Activated T-cell treated with anti-CD3 and anti-CD28 coated beads, Interleukin-2, amount 50 U/mL, for 72 hours (primary cell): Measurements from ENCODE around the gene LEO1. TPM values are rescaled to one million over a fixed set of nuclear protein-coding genes. Genes with fewer than 3 reads are reported as not detected.

ENCODE experiments used
- ATAC-seq, 2 donors: fragments of 150-1000 bp; cut with Tn5 transposase; replicated peaks in 1 of 2; 2 replicates each; pipeline ENCODE4 v1.10.0; 2021; ENCODE audit warnings: moderate library complexity in 2 of 2, mild to moderate bottlenecking in 1 of 2
- DNase-seq, 2 donors: peaks; one replicate each; pipeline ENCODE4 v3.0.0; 2021 to 2022; ENCODE audit warnings: mixed read lengths in 1 of 2
- H3K27ac Mint-ChIP-seq: one replicate; pipeline ENCODE4 v1.8.0; 2022; ENCODE audit warnings: mild to moderate bottlenecking, moderate library complexity, mixed read lengths
- H3K27me3 Mint-ChIP-seq: one replicate; pipeline ENCODE4 v1.8.0; 2022; ENCODE audit warnings: low read depth, mixed read lengths
- H3K36me3 Mint-ChIP-seq, 2 donors: one replicate each; pipeline ENCODE4 v1.8.0; 2022; ENCODE audit warnings: mixed read lengths in 2 of 2, mild to moderate bottlenecking in 1 of 2; ENCODE audit not compliant: insufficient read depth in 2 of 2
- H3K4me1 Mint-ChIP-seq: one replicate; pipeline ENCODE4 v1.8.0; 2022; ENCODE audit warnings: low read depth, mixed read lengths
- H3K4me3 Mint-ChIP-seq, 2 donors: one replicate each; pipeline ENCODE4 v1.8.0; 2022; ENCODE audit warnings: mild to moderate bottlenecking in 2 of 2, mixed read lengths in 2 of 2, moderate library complexity in 2 of 2
- H3K9me3 Mint-ChIP-seq, 2 donors: one replicate each; pipeline ENCODE4 v1.8.0; 2022; ENCODE audit warnings: mixed read lengths in 2 of 2
- total RNA-seq, 2 donors: library from RNA; stranded (reverse); gene quantifications; one replicate each; pipeline ENCODE4 v1.2.3, GENCODE V29; 2022

The LEO1 gene
- total RNA-seq, 2 donors from 2014 or later: 21.4 to 22.7 TPM

DNA sequence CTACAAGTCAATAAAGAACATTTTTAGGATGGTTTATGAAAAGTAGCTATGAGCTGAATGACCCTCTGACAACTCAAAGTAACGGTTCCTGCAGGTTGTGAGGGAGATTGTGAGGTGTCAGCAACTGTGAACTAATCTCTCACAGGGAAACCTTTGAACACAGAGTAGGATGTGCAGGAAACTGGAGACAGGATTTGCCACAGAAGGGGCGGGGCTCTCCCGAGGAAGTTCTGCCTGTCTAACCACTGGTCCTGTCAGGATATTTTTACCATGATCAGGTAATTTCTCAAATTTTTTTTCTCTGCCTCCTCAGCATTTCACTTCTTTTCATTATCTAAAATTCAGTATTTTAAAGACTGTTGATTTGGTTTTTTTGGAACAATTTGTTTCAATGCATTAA lies 33.3 kb downstream of the LEO1 start:
- Mint-ChIP-seq H3K27me3 (no peaks in the 10 kb centered on the region), H3K36me3 (peaks cover 3 to 13% of the 10 kb centered on the region in 2 donors), H3K4me3 (no peak overlapping the region), H3K9me3 (no peaks in the 10 kb centered on the region), H3K4me1 (no peaks in the 10 kb centered on the region), H3K27ac (peak overlapping the region; percentile 39)
- DNase-seq (no peak), ATAC-seq (no peak)

DNA sequence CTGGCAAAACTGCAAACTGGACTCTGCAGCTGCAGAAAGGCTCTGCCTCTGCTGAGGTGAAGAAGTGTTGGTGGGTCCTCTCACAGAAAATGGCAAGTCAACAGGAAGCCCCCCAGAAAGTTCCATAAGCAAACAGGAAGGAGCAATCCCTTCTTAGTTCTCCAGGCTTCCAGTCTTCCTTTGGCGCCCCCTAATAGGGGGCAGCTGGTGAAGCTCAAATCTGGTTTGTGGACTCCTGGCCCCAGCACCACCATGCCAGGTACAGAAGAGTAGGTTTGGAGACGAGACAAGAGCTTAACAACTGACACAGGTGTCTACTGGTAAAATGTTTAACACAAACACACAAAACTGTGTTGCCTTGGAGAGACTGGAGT lies 35.5 kb downstream of the LEO1 start:
- ATAC-seq (no peak), DNase-seq (no peak)
- Mint-ChIP-seq H3K36me3 (peaks cover 0 to 5% of the 10 kb centered on the region in 2 donors), H3K4me1 (no peaks in the 10 kb centered on the region), H3K9me3 (no peaks in the 10 kb centered on the region), H3K27me3 (no peaks in the 10 kb centered on the region), H3K4me3 (no peak overlapping the region), H3K27ac (peak overlapping the region; percentile 63)

DNA sequence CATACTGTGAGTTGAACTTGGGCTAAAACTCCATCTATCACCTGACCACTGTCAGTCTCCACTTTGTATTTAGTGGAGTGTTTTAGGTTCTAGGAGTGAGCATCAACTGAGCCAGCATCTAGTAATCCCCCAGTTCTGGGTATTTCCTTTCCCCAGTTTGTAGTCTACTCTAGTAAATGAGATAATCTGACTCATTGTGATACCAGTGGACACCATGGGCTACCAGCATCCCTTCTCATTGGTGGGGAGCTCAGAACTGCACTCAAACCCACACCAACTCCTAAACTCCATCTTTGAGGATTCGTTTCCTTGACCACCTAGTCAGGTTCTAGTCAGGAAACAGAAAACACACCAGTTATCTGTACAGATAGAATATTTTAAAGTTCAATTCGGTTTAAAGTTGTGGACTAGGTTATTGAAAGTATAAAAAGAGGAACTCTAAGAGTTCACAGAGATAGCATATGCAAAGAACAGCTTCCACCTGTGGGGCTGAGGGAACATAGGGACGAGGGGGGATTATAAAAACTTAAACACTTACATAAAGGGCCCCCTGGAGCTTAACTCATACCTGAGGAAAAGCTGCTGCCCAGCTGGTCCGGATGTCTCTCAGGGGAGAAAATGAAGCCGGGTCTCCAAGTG lies 36.0 kb downstream of the LEO1 start:
- Mint-ChIP-seq H3K27me3 (no peaks in the 10 kb centered on the region), H3K36me3 (peaks cover 0 to 5% of the 10 kb centered on the region in 2 donors), H3K27ac (peak overlapping the region; percentile 63), H3K4me1 (no peaks in the 10 kb centered on the region), H3K4me3 (no peak overlapping the region), H3K9me3 (no peaks in the 10 kb centered on the region)
- ATAC-seq (peak; percentile 58 to 67), DNase-seq (peak in 1 of 2 donors; percentile 3)

- Mint-ChIP-seq H3K9me3 (no peaks in the 10 kb centered on the region), H3K4me3 (no peak overlapping the region), H3K27me3 (no peaks in the 10 kb centered on the region), H3K36me3 (peaks cover 1 to 2% of the 10 kb centered on the region in 2 donors), H3K27ac (no peak overlapping the region), H3K4me1 (no peaks in the 10 kb centered on the region)
- DNase-seq (no peak), ATAC-seq (no peak)
Measured at GRCh38 chr15:51932161-51932560, 39.4 kb downstream of the LEO1 start.

GRCh38 chr15:51931638-51932037 lies 39.9 kb downstream of the LEO1 start:
- H3K9me3 Mint-ChIP-seq: no peaks in the 10 kb centered on the region
- ATAC-seq: no peak
- no peak overlapping the region for H3K27ac Mint-ChIP-seq
- DNase-seq: no peak
- H3K4me3 Mint-ChIP-seq: no peak overlapping the region
- H3K4me1 Mint-ChIP-seq: no peaks in the 10 kb centered on the region
- H3K36me3 Mint-ChIP-seq: peaks cover 1 to 2% of the 10 kb centered on the region in 2 donors
- no peaks in the 10 kb centered on the region for H3K27me3 Mint-ChIP-seq

DNA sequence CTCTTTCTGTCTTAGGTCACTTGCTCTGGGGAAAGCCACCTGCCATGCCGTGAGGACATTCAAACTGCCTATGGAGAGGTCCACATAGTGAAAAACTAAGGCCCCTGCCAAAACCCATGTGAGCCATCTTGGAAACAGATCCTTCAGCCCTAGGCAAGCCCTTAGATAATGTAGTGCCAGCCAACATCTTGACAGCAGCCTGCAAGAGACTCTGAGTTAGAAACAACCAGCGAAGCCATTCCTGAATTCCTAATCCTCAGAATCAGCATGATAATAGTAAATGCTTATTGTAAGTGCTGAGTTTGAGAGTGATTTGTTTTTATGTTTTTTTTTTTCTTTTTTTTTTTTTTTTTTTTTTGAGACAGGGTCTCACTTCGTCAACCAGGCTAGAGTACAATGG lies 40.6 kb downstream of the LEO1 start:
- Mint-ChIP-seq H3K4me3 (no peak overlapping the region), H3K27me3 (no peaks in the 10 kb centered on the region), H3K36me3 (peaks cover 1 to 2% of the 10 kb centered on the region in 2 donors), H3K9me3 (no peaks in the 10 kb centered on the region), H3K4me1 (no peaks in the 10 kb centered on the region), H3K27ac (no peak overlapping the region)
- no peak for DNase-seq
- ATAC-seq: no peak

- DNase-seq (no peak), ATAC-seq (no peak)
- Mint-ChIP-seq H3K9me3 (no peaks in the 10 kb centered on the region), H3K4me3 (no peak overlapping the region), H3K27ac (no peak overlapping the region), H3K4me1 (no peaks in the 10 kb centered on the region), H3K27me3 (no peaks in the 10 kb centered on the region), H3K36me3 (peaks cover 1 to 8% of the 10 kb centered on the region in 2 donors)
Measured at GRCh38 chr15:51926809-51927208, 44.8 kb downstream of the LEO1 start.

DNA sequence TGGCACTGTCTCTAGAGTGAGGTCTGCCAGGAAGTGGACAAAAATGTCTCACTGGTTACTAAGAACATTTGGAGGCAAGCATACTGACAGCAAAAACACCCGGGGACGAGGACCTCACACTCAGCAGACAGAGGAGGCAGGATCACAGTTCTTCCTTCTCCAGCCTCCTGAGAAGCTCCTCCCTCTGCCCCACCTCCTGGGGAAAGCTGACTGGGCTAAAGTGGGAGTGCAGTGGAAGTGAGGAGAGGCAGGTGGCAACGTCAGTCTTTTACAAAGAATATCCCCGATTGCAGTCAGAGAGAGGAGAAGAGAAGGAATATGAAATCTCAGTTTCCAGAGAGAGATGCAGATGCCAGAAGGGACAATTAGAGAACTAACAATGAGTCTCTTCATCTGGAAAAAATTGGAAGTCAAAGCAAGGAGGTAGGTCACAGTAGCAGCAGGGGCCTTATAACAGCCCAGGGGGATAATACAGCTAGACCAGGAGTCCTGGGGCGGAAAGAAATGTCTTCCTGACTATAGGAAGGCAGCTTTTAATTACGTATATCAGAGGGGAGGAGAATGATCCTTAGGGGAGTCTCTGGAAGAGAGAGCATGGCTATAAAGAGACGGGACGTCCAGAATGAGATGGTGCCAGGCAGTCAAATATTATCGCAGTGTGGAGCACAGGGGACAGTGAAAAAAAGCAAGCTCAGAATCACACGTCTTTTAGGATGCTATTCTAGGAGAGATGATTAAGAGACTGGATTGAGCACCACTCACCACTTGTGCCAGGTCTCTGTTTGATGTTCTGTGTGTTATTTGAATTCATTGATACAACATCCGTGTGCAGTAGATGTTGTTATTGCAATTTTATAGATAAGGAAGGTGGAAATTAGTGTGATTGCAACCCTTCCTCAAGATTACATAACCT lies 47.2 kb downstream of the LEO1 start:
- Mint-ChIP-seq H3K4me3 (no peak overlapping the region), H3K27ac (no peak overlapping the region)

DNA sequence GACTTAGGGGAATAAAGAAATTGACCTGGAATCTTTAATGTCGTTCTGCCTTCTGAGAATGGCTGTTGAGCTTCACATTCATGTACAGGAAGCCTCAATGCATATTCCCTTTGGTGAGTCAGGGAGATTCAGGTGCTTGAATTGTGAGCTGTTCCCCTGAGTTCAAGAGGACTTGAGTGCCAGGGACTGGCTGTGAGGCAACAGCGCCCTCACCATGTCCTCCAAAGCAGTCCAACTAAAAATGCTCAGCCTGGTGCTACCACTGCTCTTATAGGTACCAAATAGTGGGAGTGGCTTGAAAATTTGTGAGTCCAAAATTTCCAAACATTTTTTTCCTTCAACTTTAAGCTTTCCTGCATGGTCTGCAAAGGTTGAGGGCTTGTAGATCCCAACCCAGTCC lies 54.1 kb downstream of the LEO1 start:
- no peaks in the 10 kb centered on the region for H3K4me1 Mint-ChIP-seq
- no peaks in the 10 kb centered on the region for H3K9me3 Mint-ChIP-seq
- no peak overlapping the region for H3K27ac Mint-ChIP-seq
- ATAC-seq (peak; percentile 41 to 42), DNase-seq (no peak)
- peaks cover 0 to 12% of the 10 kb centered on the region in 2 donors for H3K36me3 Mint-ChIP-seq
- no peak overlapping the region for H3K4me3 Mint-ChIP-seq
- no peaks in the 10 kb centered on the region for H3K27me3 Mint-ChIP-seq

More for the DNA sequence above, 47.2 kb downstream of the LEO1 start:
- no peak for DNase-seq
- no peaks in the 10 kb centered on the region for H3K9me3 Mint-ChIP-seq
- no peak for ATAC-seq
- no peaks in the 10 kb centered on the region for H3K27me3 Mint-ChIP-seq
- H3K36me3 Mint-ChIP-seq: peaks cover 1 to 14% of the 10 kb centered on the region in 2 donors
- H3K4me1 Mint-ChIP-seq: no peaks in the 10 kb centered on the region

GRCh38 chr15:51912528-51912927 lies 59.0 kb downstream of the LEO1 start:
- no peaks in the 10 kb centered on the region for H3K9me3 Mint-ChIP-seq
- DNase-seq: no peak
- peaks cover 0 to 11% of the 10 kb centered on the region in 2 donors for H3K36me3 Mint-ChIP-seq
- no peaks in the 10 kb centered on the region for H3K27me3 Mint-ChIP-seq
- H3K27ac Mint-ChIP-seq: no peak overlapping the region
- ATAC-seq: no peak
- H3K4me1 Mint-ChIP-seq: no peaks in the 10 kb centered on the region
- no peak overlapping the region for H3K4me3 Mint-ChIP-seq

DNA sequence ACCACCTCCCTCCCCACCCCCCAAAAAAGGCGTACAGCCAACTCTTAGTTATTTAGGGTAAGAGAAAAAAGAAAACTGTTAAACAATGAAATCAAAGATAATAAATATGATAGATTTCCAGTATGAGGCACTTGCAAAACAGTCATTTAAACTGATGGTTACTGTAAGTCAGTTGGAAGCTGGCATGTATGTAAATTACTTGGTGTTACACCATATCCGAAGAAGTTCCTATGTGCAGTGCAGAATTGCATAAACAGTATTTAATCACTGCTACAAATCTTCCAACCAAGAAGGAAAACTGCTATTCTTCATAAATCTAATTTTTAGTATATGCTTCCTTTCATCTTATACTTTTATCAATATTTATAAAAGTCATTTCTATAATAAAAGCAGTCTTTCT lies 62.0 kb downstream of the LEO1 start:
- Mint-ChIP-seq H3K27ac (no peak overlapping the region), H3K27me3 (no peaks in the 10 kb centered on the region), H3K4me3 (no peak overlapping the region)

GRCh38 chr15:51908316-51908715 lies 63.3 kb downstream of the LEO1 start:
- Mint-ChIP-seq H3K27me3 (no peaks in the 10 kb centered on the region), H3K4me1 (no peaks in the 10 kb centered on the region), H3K4me3 (no peak overlapping the region), H3K9me3 (no peaks in the 10 kb centered on the region), H3K36me3 (peaks cover 3 to 13% of the 10 kb centered on the region in 2 donors), H3K27ac (no peak overlapping the region)
- DNase-seq: no peak
- no peak for ATAC-seq

More for the DNA sequence above, 62.0 kb downstream of the LEO1 start:
- no peak for DNase-seq
- H3K4me1 Mint-ChIP-seq: no peaks in the 10 kb centered on the region
- H3K9me3 Mint-ChIP-seq: no peaks in the 10 kb centered on the region
- no peak for ATAC-seq
- peaks cover 3 to 13% of the 10 kb centered on the region in 2 donors for H3K36me3 Mint-ChIP-seq

- DNase-seq (no peak), ATAC-seq (peak; percentile 43 to 72)
- H3K36me3 Mint-ChIP-seq: peaks cover 3 to 13% of the 10 kb centered on the region in 2 donors
- no peaks in the 10 kb centered on the region for H3K4me1 Mint-ChIP-seq
- no peak overlapping the region for H3K27ac Mint-ChIP-seq
- H3K4me3 Mint-ChIP-seq: no peak overlapping the region
- H3K27me3 Mint-ChIP-seq: no peaks in the 10 kb centered on the region
- H3K9me3 Mint-ChIP-seq: no peaks in the 10 kb centered on the region
Measured at GRCh38 chr15:51907136-51907862, 64.3 kb downstream of the LEO1 start.
